GM12878 (cell line): Measurements from ENCODE around the gene ARL15. TPM values are rescaled to one million over a fixed set of nuclear protein-coding genes. Genes with fewer than 3 reads are reported as not detected.

Source experiments
- ATAC-seq: fragments of 200-7000 bp; cut with Tn5 transposase; 3 replicates; pipeline ENCODE4 v1.9.1; 2020; ENCODE audit warnings: mild to moderate bottlenecking, moderate library complexity
- BruUV-seq: library from RNA; stranded (reverse); fragments of 400-500 nt; replicated peaks from 2 replicates; lab custom pipeline; 2021; lab: Mats Ljungman, UMichigan
- CTCF ChIA-PET: fragments of 300-600 bp; sonication (Branson Sonifier 250); formaldehyde crosslinking; extraction: SDS; loops from one replicate; lab custom pipeline; 2021; ENCODE audit warnings: inconsistent platforms; lab: Yijun Ruan, JAX
- POLR2A ChIA-PET: fragments of 350-600 bp; formaldehyde crosslinking; extraction: SDS; loops from one replicate; lab custom pipeline; 2021; ENCODE audit warnings: inconsistent platforms; lab: Charles Lee
- RAD21 ChIA-PET: fragments of 300-600 bp; sonication (Branson Sonifier 250); formaldehyde crosslinking; loops from one replicate; lab custom pipeline; 2023; ENCODE audit warnings: antibody characterized with exemption; ENCODE audit not compliant: unreplicated experiment; lab: Charles Lee
- SMC1A ChIA-PET: fragments of 300-600 bp; sonication (Branson Sonifier 250); formaldehyde crosslinking; loops from one replicate; lab custom pipeline; 2023; ENCODE audit not compliant: unreplicated experiment, uncharacterized antibody; lab: Charles Lee
- DNase-seq: peaks from one replicate; pipeline ENCODE4 v3.0.0-alpha.2; 2011; ENCODE audit warnings: low read depth, low spot score
- FAIRE-seq: peaks from 3 replicates; lab custom pipeline; 2011; peaks lifted over from hg19 to GRCh38; lab: Jason Lieb, UNC
- H2AFZ ChIP-seq: 2 replicates; pipeline ENCODE4 v1.6.0; 2011; ENCODE audit warnings: low read depth, low read length, control low read depth; ENCODE audit not compliant: control insufficient read depth
- H3K27ac ChIP-seq: 2 replicates; pipeline ENCODE4 v1.5.1; 2011; ENCODE audit warnings: control low read depth; ENCODE audit not compliant: control insufficient read depth, insufficient read depth
- H3K27me3 ChIP-seq, 2 experiments: replicated peaks in 1 of 2; 2 replicates each; pipeline versions ENCODE4 v1.6.0 to v1.6.1; 2011; ENCODE audit warnings: low read length in 1 of 2; ENCODE audit not compliant: control insufficient read depth in 2 of 2, insufficient read depth in 2 of 2
- H3K36me3 ChIP-seq, 2 experiments: 2 replicates each; pipeline ENCODE4 v1.5.1; 2011; ENCODE audit warnings: low read length in 1 of 2; ENCODE audit not compliant: control insufficient read depth in 2 of 2, insufficient read depth in 2 of 2
- H3K4me1 ChIP-seq: 2 replicates; pipeline ENCODE4 v1.6.1; 2011; ENCODE audit warnings: mild to moderate bottlenecking, low read length, moderate library complexity, mixed read lengths; ENCODE audit not compliant: control insufficient read depth, insufficient read depth
- H3K4me2 ChIP-seq: 2 replicates; pipeline ENCODE4 v1.6.0; 2011; ENCODE audit warnings: control low read depth; ENCODE audit not compliant: control insufficient read depth, insufficient read depth
- H3K4me3 ChIP-seq: fragments of 200-600 bp; sonication (generic); 2 replicates; pipeline ENCODE4 v1.5.1; 2016
- H3K79me2 ChIP-seq: 2 replicates; pipeline ENCODE4 v1.6.0; 2011; ENCODE audit warnings: low read length; ENCODE audit not compliant: control insufficient read depth, insufficient read depth
- H3K9ac ChIP-seq: 2 replicates; pipeline ENCODE4 v1.8.0; 2011; ENCODE audit warnings: low read length, control low read depth, mixed read lengths; ENCODE audit not compliant: control insufficient read depth, insufficient read depth
- H3K9me3 ChIP-seq: replicated peaks from 3 replicates; pipeline ENCODE4 v1.5.1; 2011; ENCODE audit warnings: mild to moderate bottlenecking, low read length; ENCODE audit not compliant: control insufficient read depth, insufficient read depth
- H4K20me1 ChIP-seq: 2 replicates; pipeline ENCODE4 v1.6.0; 2011; ENCODE audit not compliant: control insufficient read depth, insufficient read depth
- EED ChIP-seq: sonication (generic); IDR thresholded peaks from 2 replicates; pipeline ENCODE4 v1.6.1; 2016; ENCODE audit warnings: antibody characterized with exemption, low read depth
- EGR1 ChIP-seq, 2 experiments: IDR thresholded peaks; 1 replicate in 1 of 2; 2 replicates in 1 of 2; pipeline ENCODE4 v1.6.1; 2011 to 2012; ENCODE audit warnings: low read depth in 2 of 2, low read length in 2 of 2, borderline replicate concordance in 1 of 2, mild to moderate bottlenecking in 1 of 2, moderate library complexity in 1 of 2
- KLF5 ChIP-seq: fragments of 450-650 bp; IDR thresholded peaks from 2 replicates; pipeline ENCODE4 v1.6.1; 2014; ENCODE audit warnings: mild to moderate bottlenecking; ENCODE audit not compliant: partially characterized antibody
- NBN ChIP-seq: fragments of 450-650 bp; IDR thresholded peaks from 2 replicates; pipeline ENCODE4 v1.6.1; 2016
- POLR2AphosphoS5 ChIP-seq: IDR thresholded peaks from 2 replicates; pipeline ENCODE4 v1.6.1; 2011; ENCODE audit warnings: mild to moderate bottlenecking, low read length, inconsistent platforms
- RCOR1 ChIP-seq: conservative IDR thresholded peaks from 2 replicates; pipeline ENCODE4 v1.6.1; 2012; ENCODE audit warnings: low read depth, low read length, improper control_type of control experiment
- SPI1 ChIP-seq: IDR thresholded peaks from 2 replicates; pipeline ENCODE4 v1.6.1; 2011; ENCODE audit warnings: low read depth, mild to moderate bottlenecking, low read length, moderate library complexity, borderline replicate concordance; ENCODE audit not compliant: insufficient read depth
- WGBS: methylation state at CpG from one replicate; pipeline ENCODE4 v1.1.6; 2016; ENCODE audit warnings: low lambda C conversion rate; ENCODE audit not compliant: insufficient replicate concordance, insufficient coverage; ENCODE audit errors: missing lambda C conversion rate; 5-methylcytosine and 5-hydroxymethylcytosine counted together
- in situ Hi-C: fragments of 300-500 bp; cut with MboI; formaldehyde crosslinking; loops from 9 replicates; pipeline ENCODE4 v1.14.3; 2018; ENCODE audit warnings: mixed read lengths
- intact Hi-C: fragments of 100-400 bp; cut with micrococcal nuclease; formaldehyde crosslinking; loops from one replicate; pipeline ENCODE4 v1.14.2; 2022; ENCODE audit not compliant: unreplicated experiment
- polyA plus RNA-seq, 11 experiments: library from polyadenylated mRNA; depleted of rRNA in 4 of 11; unstranded in 6 of 11; stranded (reverse) in 5 of 11; fragments of >200 nt; fragmentation: Nextera tagmentation in 4 of 11; fragmentation: Illumina TruSeq in 1 of 11; extraction: Ambion mirVana in 4 of 11; extraction: Trizol in 1 of 11; gene quantifications; 1 replicate in 1 of 11; 2 replicates in 10 of 11; pipeline versions ENCODE4 v1.2.1 to v1.2.3, GENCODE V29; 2011 to 2016; ENCODE audit warnings: inconsistent platforms in 2 of 11, missing spikeins in 2 of 11, low read depth in 1 of 11
- total RNA-seq, 4 experiments: library from RNA; depleted of rRNA in 3 of 4; stranded (reverse); fragments of >200 nt in 3 of 4; fragmentation: Illumina TruSeq in 1 of 4; extraction: Trizol in 1 of 4; gene quantifications; 2 replicates each; pipeline versions ENCODE4 v1.2.1 to v1.2.3, GENCODE V29; 2013 to 2021
- TF ChIP-seq, protein P1 (sequence below): IDR thresholded peaks from 2 replicates; pipeline ENCODE4 v1.6.1; 2012; ENCODE audit warnings: low read depth, low read length, improper control_type of control experiment
- TF ChIP-seq, protein P2 (sequence below), 3 experiments: IDR thresholded peaks in 2 of 3; conservative IDR thresholded peaks in 1 of 3; 2 replicates each; pipeline ENCODE4 v1.5.1; 2011; ENCODE audit warnings: low read depth in 3 of 3, low read length in 3 of 3, mild to moderate bottlenecking in 3 of 3, control low read depth in 2 of 3, moderate library complexity in 2 of 3, inconsistent platforms in 1 of 3, mixed read lengths in 1 of 3; ENCODE audit not compliant: control insufficient read depth in 2 of 3, insufficient read depth in 1 of 3; ENCODE audit errors: extremely low read depth in 1 of 3
- TF ChIP-seq, protein P3 (sequence below): IDR thresholded peaks from 2 replicates; pipeline ENCODE4 v1.6.1; 2011; ENCODE audit warnings: low read depth, low read length, improper control_type of control experiment, borderline replicate concordance
- TF ChIP-seq, protein P4 (sequence below): fragments of 450-650 bp; formaldehyde crosslinking; IDR thresholded peaks from 2 replicates; pipeline ENCODE4 v1.5.0; 2022; ENCODE audit warnings: mild to moderate bottlenecking, missing genetic modification characterization
- TF ChIP-seq, protein P5 (sequence below): fragments of 450-650 bp; IDR thresholded peaks from 2 replicates; pipeline ENCODE4 v1.6.1; 2016; ENCODE audit warnings: mild to moderate bottlenecking, moderate library complexity, borderline replicate concordance

The ARL15 gene
- total and polyA plus RNA-seq, 10 of the 15 experiments (the other 5 are each of a cell fraction or from before 2014, with no cell fraction given) = 3.6 to 11.0 (median 7.7) TPM

DNA sequence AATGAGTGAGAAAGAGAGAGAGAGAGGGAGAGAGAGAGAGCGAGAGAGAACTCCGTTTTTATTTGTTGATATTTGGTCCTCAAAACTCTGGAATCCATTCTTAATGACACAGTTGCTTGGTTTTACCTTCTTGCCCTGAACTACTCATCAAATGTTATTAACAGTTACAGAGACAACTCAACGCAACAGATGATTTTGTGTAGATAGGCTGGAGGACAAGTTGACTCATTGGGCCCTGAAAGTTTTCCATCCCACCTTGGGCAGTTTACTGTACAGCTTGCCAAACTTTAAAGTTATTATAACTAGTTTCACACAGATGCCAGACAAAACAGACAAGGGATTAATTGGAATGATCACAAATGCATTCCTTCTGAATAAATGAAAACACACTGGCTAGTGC, 339.9 kb downstream of the ARL15 start:
- no peak for DNase-seq
- Histone ChIP-seq H3K4me1 (no peaks in the 10 kb centered on the region), H3K9me3 (no peaks in the 10 kb centered on the region), H2AFZ (no peak overlapping the region), H3K36me3 (no peaks in the 10 kb centered on the region), H3K4me3 (no peak overlapping the region), H3K4me2 (no peak overlapping the region), H3K9ac (no peak overlapping the region), H4K20me1 (no peaks in the 10 kb centered on the region), H3K27me3 (no peaks in the 10 kb centered on the region), H3K79me2 (no peaks in the 10 kb centered on the region), H3K27ac (no peak overlapping the region)
- ATAC-seq = no peak
- 91% methylated on average over 3 of the region's 3 CpGs for WGBS
- SMC1A ChIA-PET = interaction anchor here (0.6 kb wide), 2 partner anchors 93 to 115 kb away, joined by 3 read pairs; no protein-coding TSS in a partner anchor
- in situ Hi-C loops = no loop called here
- CTCF ChIA-PET = no interaction called here
- POLR2A ChIA-PET = no interaction called here
- TF ChIP-seq, protein P1, sequence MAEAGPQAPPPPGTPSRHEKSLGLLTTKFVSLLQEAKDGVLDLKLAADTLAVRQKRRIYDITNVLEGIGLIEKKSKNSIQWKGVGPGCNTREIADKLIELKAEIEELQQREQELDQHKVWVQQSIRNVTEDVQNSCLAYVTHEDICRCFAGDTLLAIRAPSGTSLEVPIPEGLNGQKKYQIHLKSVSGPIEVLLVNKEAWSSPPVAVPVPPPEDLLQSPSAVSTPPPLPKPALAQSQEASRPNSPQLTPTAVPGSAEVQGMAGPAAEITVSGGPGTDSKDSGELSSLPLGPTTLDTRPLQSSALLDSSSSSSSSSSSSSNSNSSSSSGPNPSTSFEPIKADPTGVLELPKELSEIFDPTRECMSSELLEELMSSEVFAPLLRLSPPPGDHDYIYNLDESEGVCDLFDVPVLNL = no peak
- TF ChIP-seq, protein P2, sequence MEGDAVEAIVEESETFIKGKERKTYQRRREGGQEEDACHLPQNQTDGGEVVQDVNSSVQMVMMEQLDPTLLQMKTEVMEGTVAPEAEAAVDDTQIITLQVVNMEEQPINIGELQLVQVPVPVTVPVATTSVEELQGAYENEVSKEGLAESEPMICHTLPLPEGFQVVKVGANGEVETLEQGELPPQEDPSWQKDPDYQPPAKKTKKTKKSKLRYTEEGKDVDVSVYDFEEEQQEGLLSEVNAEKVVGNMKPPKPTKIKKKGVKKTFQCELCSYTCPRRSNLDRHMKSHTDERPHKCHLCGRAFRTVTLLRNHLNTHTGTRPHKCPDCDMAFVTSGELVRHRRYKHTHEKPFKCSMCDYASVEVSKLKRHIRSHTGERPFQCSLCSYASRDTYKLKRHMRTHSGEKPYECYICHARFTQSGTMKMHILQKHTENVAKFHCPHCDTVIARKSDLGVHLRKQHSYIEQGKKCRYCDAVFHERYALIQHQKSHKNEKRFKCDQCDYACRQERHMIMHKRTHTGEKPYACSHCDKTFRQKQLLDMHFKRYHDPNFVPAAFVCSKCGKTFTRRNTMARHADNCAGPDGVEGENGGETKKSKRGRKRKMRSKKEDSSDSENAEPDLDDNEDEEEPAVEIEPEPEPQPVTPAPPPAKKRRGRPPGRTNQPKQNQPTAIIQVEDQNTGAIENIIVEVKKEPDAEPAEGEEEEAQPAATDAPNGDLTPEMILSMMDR (IDR thresholded peaks at IDR 0.05 in 2 of 3, conservative IDR thresholded peaks at IDR 0.05 in 1 of 3; ENCODE audit: control insufficient read depth in 2 of 3, extremely low read depth in 1 of 3, insufficient read depth in 1 of 3, low read depth in 3 of 3, low read length in 3 of 3) = no peak
- no peak for TF ChIP-seq SPI1
- no peak for TF ChIP-seq KLF5
- no peak for TF ChIP-seq NBN
- TF ChIP-seq POLR2AphosphoS5 = no peak
- no peak for TF ChIP-seq RCOR1
- TF ChIP-seq EGR1 (IDR thresholded peaks at IDR 0.05; ENCODE audit: borderline replicate concordance in 1 of 2, low read depth in 2 of 2, low read length in 2 of 2) = no peak
- TF ChIP-seq, protein P3, sequence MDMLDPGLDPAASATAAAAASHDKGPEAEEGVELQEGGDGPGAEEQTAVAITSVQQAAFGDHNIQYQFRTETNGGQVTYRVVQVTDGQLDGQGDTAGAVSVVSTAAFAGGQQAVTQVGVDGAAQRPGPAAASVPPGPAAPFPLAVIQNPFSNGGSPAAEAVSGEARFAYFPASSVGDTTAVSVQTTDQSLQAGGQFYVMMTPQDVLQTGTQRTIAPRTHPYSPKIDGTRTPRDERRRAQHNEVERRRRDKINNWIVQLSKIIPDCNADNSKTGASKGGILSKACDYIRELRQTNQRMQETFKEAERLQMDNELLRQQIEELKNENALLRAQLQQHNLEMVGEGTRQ = no peak
- TF ChIP-seq EED = no peak
- TF ChIP-seq, protein P4, sequence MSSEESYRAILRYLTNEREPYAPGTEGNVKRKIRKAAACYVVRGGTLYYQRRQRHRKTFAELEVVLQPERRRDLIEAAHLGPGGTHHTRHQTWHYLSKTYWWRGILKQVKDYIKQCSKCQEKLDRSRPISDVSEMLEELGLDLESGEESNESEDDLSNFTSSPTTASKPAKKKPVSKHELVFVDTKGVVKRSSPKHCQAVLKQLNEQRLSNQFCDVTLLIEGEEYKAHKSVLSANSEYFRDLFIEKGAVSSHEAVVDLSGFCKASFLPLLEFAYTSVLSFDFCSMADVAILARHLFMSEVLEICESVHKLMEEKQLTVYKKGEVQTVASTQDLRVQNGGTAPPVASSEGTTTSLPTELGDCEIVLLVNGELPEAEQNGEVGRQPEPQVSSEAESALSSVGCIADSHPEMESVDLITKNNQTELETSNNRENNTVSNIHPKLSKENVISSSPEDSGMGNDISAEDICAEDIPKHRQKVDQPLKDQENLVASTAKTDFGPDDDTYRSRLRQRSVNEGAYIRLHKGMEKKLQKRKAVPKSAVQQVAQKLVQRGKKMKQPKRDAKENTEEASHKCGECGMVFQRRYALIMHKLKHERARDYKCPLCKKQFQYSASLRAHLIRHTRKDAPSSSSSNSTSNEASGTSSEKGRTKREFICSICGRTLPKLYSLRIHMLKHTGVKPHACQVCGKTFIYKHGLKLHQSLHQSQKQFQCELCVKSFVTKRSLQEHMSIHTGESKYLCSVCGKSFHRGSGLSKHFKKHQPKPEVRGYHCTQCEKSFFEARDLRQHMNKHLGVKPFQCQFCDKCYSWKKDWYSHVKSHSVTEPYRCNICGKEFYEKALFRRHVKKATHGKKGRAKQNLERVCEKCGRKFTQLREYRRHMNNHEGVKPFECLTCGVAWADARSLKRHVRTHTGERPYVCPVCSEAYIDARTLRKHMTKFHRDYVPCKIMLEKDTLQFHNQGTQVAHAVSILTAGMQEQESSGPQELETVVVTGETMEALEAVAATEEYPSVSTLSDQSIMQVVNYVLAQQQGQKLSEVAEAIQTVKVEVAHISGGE (CRISPR knock-in tag) = no peak
- TF ChIP-seq, protein P5, sequence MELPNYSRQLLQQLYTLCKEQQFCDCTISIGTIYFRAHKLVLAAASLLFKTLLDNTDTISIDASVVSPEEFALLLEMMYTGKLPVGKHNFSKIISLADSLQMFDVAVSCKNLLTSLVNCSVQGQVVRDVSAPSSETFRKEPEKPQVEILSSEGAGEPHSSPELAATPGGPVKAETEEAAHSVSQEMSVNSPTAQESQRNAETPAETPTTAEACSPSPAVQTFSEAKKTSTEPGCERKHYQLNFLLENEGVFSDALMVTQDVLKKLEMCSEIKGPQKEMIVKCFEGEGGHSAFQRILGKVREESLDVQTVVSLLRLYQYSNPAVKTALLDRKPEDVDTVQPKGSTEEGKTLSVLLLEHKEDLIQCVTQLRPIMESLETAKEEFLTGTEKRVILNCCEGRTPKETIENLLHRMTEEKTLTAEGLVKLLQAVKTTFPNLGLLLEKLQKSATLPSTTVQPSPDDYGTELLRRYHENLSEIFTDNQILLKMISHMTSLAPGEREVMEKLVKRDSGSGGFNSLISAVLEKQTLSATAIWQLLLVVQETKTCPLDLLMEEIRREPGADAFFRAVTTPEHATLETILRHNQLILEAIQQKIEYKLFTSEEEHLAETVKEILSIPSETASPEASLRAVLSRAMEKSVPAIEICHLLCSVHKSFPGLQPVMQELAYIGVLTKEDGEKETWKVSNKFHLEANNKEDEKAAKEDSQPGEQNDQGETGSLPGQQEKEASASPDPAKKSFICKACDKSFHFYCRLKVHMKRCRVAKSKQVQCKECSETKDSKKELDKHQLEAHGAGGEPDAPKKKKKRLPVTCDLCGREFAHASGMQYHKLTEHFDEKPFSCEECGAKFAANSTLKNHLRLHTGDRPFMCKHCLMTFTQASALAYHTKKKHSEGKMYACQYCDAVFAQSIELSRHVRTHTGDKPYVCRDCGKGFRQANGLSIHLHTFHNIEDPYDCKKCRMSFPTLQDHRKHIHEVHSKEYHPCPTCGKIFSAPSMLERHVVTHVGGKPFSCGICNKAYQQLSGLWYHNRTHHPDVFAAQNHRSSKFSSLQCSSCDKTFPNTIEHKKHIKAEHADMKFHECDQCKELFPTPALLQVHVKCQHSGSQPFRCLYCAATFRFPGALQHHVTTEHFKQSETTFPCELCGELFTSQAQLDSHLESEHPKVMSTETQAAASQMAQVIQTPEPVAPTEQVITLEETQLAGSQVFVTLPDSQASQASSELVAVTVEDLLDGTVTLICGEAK = no peak
- no TSS peak for BruUV-seq
- RAD21 ChIA-PET = no interaction called here
- no peak for FAIRE-seq
- intact Hi-C loops = no loop called here
